HEK293 (cell line): ENCODE data around the gene EGR2.

Experiments
- CTCF ChIA-PET: fragments of 350-600 bp; formaldehyde crosslinking; extraction: SDS; loops from one replicate; lab custom pipeline; 2021; ENCODE audit warnings: antibody characterized with exemption; lab: Yijun Ruan, JAX
- POLR2A ChIA-PET: fragments of 300-600 bp; formaldehyde crosslinking; extraction: SDS; loops from one replicate; lab custom pipeline; 2020; ENCODE audit warnings: antibody characterized with exemption, inconsistent platforms; lab: Yijun Ruan, JAX
- H3K27ac ChIP-seq: fragments of 200-500 bp; sonication (Bioruptor generic); 2 replicates; pipeline ENCODE4 v1.5.1; 2014; ENCODE audit warnings: low read depth, low read length, control low read depth, inconsistent platforms; ENCODE audit errors: extremely low read depth
- H3K36me3 ChIP-seq, 2 experiments: fragments of 200-500 bp in 1 of 2; sonication (Bioruptor generic) in 1 of 2; 1 replicate in 1 of 2; 2 replicates in 1 of 2; pipeline ENCODE4 v1.5.1; 2014 to 2017; ENCODE audit warnings: inconsistent platforms in 2 of 2, low read length in 2 of 2; ENCODE audit not compliant: control insufficient read depth in 2 of 2, insufficient read depth in 1 of 2
- H3K4me1 ChIP-seq: fragments of 200-500 bp; sonication (Bioruptor generic); 2 replicates; pipeline ENCODE4 v1.5.1; 2014; ENCODE audit warnings: mild to moderate bottlenecking, low read length, inconsistent platforms; ENCODE audit not compliant: control insufficient read depth, insufficient read depth
- H3K4me3 ChIP-seq: 2 replicates; pipeline ENCODE4 v1.5.1; 2011; ENCODE audit warnings: low read depth, mild to moderate bottlenecking, control low read depth, low read length, moderate library complexity
- H3K9me3 ChIP-seq: fragments of 200-500 bp; sonication (Bioruptor generic); 2 replicates; pipeline ENCODE4 v1.5.1; 2014; ENCODE audit warnings: low read depth, low read length, inconsistent platforms; ENCODE audit not compliant: control insufficient read depth, insufficient read depth
- AEBP2 ChIP-seq: fragments of 450-650 bp; formaldehyde crosslinking; IDR thresholded peaks from 2 replicates; pipeline ENCODE4 v1.5.1; 2016; ENCODE audit warnings: missing biosample characterization, missing genetic modification characterization, borderline replicate concordance
- GLI4 ChIP-seq: fragments of 450-650 bp; formaldehyde crosslinking; IDR thresholded peaks from 2 replicates; pipeline ENCODE4 v1.5.1; 2016; ENCODE audit warnings: missing biosample characterization, missing genetic modification characterization
- REPIN1 ChIP-seq: fragments of 450-650 bp; formaldehyde crosslinking; IDR thresholded peaks from 2 replicates; pipeline ENCODE4 v1.5.1; 2017; ENCODE audit warnings: missing biosample characterization, missing genetic modification characterization, low read depth
- SP3 ChIP-seq: fragments of 450-650 bp; formaldehyde crosslinking; IDR thresholded peaks from 2 replicates; pipeline ENCODE4 v1.5.1; 2016; ENCODE audit warnings: missing biosample characterization, missing genetic modification characterization
- YY2 ChIP-seq: fragments of 450-650 bp; formaldehyde crosslinking; IDR thresholded peaks from 2 replicates; pipeline ENCODE4 v1.5.1; 2016; ENCODE audit warnings: missing biosample characterization, missing genetic modification characterization
- ZBTB17 ChIP-seq: fragments of 450-650 bp; formaldehyde crosslinking; IDR thresholded peaks from 2 replicates; pipeline ENCODE4 v1.5.1; 2016; ENCODE audit warnings: missing biosample characterization, missing genetic modification characterization
- ZFP37 ChIP-seq: fragments of 450-650 bp; formaldehyde crosslinking; IDR thresholded peaks from 2 replicates; pipeline ENCODE4 v1.5.1; 2016; ENCODE audit warnings: missing biosample characterization, missing genetic modification characterization
- ZNF10 ChIP-seq: fragments of 450-650 bp; formaldehyde crosslinking; IDR thresholded peaks from 2 replicates; pipeline ENCODE4 v1.5.1; 2017; ENCODE audit warnings: missing biosample characterization, missing genetic modification characterization
- ZNF132 ChIP-seq: fragments of 450-650 bp; formaldehyde crosslinking; IDR thresholded peaks from 2 replicates; pipeline ENCODE4 v1.5.1; 2017; ENCODE audit warnings: missing biosample characterization, missing genetic modification characterization, borderline replicate concordance
- ZNF184 ChIP-seq: fragments of 450-650 bp; IDR thresholded peaks from 2 replicates; pipeline ENCODE4 v1.5.1; 2018; ENCODE audit warnings: missing biosample characterization, mild to moderate bottlenecking, missing genetic modification characterization
- ZNF341 ChIP-seq: fragments of 450-650 bp; formaldehyde crosslinking; IDR thresholded peaks from 2 replicates; pipeline ENCODE4; 2016; ENCODE audit warnings: low read depth, missing biosample characterization, missing genetic modification characterization
- ZNF449 ChIP-seq: fragments of 450-650 bp; formaldehyde crosslinking; IDR thresholded peaks from 2 replicates; pipeline ENCODE4 v1.5.1; 2017; ENCODE audit warnings: missing biosample characterization, mild to moderate bottlenecking, missing genetic modification characterization, moderate library complexity
- ZNF473 ChIP-seq: fragments of 450-650 bp; formaldehyde crosslinking; IDR thresholded peaks from 2 replicates; pipeline ENCODE4 v1.5.1; 2017; ENCODE audit warnings: missing biosample characterization, missing genetic modification characterization
- ZNF776 ChIP-seq: fragments of 450-650 bp; formaldehyde crosslinking; IDR thresholded peaks from 2 replicates; pipeline ENCODE4 v1.5.0; 2017; ENCODE audit warnings: missing biosample characterization, missing genetic modification characterization, borderline replicate concordance
- TF ChIP-seq, protein P1 (sequence below): fragments of 450-650 bp; formaldehyde crosslinking; IDR thresholded peaks from 2 replicates; pipeline ENCODE4 v1.5.1; 2016; ENCODE audit warnings: missing biosample characterization, missing genetic modification characterization
- TF ChIP-seq, protein P2 (sequence below): fragments of 450-650 bp; formaldehyde crosslinking; IDR thresholded peaks from 2 replicates; pipeline ENCODE4 v1.5.1; 2017; ENCODE audit warnings: missing biosample characterization, missing genetic modification characterization

The EGR2 gene

GRCh38 chr10:62843600-62843999 is 27.4 kb upstream of the EGR2 start:
- no peak for TF ChIP-seq ZNF776
- TF ChIP-seq ZBTB17 (tag by site-specific recombination) = peak; percentile 97
- TF ChIP-seq, all 188 proteins: peak for 1
- no peak overlapping the region for H3K27ac ChIP-seq
- H3K36me3 ChIP-seq = no peaks in the 10 kb centered on the region
- H3K4me3 ChIP-seq = no peak overlapping the region
- no peaks in the 10 kb centered on the region for H3K9me3 ChIP-seq
- CTCF ChIA-PET = interaction anchor here (1.2 kb wide), 1 partner anchor 8 kb away, joined by 3 read pairs; no protein-coding TSS in a partner anchor
- POLR2A ChIA-PET = no interaction called here
- no peaks in the 10 kb centered on the region for H3K4me1 ChIP-seq

GRCh38 chr10:62842983-62843382 is 26.8 kb upstream of the EGR2 start:
- CTCF ChIA-PET = interaction anchor here (0.6 to 1.2 kb wide), 2 partner anchors 8 to 367 kb away, joined by 3 read pairs; no protein-coding TSS in a partner anchor

GRCh38 chr10:62839590-62839989 is 23.4 kb upstream of the EGR2 start:
- TF ChIP-seq ZNF184 (tag by site-specific recombination) (no peak), YY2 (tag by site-specific recombination) (no peak)
- POLR2A ChIA-PET = no interaction called here

More at GRCh38 chr10:62842983-62843382, 26.8 kb upstream of the EGR2 start:
- TF ChIP-seq GLI4 (tag by site-specific recombination) (no peak), AEBP2 (tag by site-specific recombination) (no peak)
- TF ChIP-seq, protein P1, sequence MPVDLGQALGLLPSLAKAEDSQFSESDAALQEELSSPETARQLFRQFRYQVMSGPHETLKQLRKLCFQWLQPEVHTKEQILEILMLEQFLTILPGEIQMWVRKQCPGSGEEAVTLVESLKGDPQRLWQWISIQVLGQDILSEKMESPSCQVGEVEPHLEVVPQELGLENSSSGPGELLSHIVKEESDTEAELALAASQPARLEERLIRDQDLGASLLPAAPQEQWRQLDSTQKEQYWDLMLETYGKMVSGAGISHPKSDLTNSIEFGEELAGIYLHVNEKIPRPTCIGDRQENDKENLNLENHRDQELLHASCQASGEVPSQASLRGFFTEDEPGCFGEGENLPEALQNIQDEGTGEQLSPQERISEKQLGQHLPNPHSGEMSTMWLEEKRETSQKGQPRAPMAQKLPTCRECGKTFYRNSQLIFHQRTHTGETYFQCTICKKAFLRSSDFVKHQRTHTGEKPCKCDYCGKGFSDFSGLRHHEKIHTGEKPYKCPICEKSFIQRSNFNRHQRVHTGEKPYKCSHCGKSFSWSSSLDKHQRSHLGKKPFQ (tag by site-specific recombination) = no peak
- Histone ChIP-seq H3K27ac (no peak overlapping the region), H3K9me3 (no peaks in the 10 kb centered on the region), H3K36me3 (no peaks in the 10 kb centered on the region), H3K4me1 (no peaks in the 10 kb centered on the region), H3K4me3 (no peak overlapping the region)
- POLR2A ChIA-PET = no interaction called here

GRCh38 chr10:62831346-62831745 is 15.2 kb upstream of the EGR2 start:
- TF ChIP-seq ZNF449 (tag by site-specific recombination) (no peak), ZNF473 (tag by site-specific recombination) (no peak), ZNF132 (tag by site-specific recombination) (no peak), ZFP37 (tag by site-specific recombination) (no peak), ZNF341 (tag by site-specific recombination) (no peak), ZNF10 (tag by site-specific recombination) (no peak), YY2 (tag by site-specific recombination) (no peak), SP3 (no peak), REPIN1 (no peak)
- TF ChIP-seq, protein P2, sequence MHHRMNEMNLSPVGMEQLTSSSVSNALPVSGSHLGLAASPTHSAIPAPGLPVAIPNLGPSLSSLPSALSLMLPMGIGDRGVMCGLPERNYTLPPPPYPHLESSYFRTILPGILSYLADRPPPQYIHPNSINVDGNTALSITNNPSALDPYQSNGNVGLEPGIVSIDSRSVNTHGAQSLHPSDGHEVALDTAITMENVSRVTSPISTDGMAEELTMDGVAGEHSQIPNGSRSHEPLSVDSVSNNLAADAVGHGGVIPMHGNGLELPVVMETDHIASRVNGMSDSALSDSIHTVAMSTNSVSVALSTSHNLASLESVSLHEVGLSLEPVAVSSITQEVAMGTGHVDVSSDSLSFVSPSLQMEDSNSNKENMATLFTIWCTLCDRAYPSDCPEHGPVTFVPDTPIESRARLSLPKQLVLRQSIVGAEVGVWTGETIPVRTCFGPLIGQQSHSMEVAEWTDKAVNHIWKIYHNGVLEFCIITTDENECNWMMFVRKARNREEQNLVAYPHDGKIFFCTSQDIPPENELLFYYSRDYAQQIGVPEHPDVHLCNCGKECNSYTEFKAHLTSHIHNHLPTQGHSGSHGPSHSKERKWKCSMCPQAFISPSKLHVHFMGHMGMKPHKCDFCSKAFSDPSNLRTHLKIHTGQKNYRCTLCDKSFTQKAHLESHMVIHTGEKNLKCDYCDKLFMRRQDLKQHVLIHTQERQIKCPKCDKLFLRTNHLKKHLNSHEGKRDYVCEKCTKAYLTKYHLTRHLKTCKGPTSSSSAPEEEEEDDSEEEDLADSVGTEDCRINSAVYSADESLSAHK (tag by site-specific recombination) = no peak
- TF ChIP-seq, all 188 proteins: peak for 0
- H3K4me1 ChIP-seq = no peaks in the 10 kb centered on the region
- H3K27ac ChIP-seq = no peak overlapping the region
- no peaks in the 10 kb centered on the region for H3K9me3 ChIP-seq
- H3K4me3 ChIP-seq = no peak overlapping the region
- no peaks in the 10 kb centered on the region for H3K36me3 ChIP-seq
- CTCF ChIA-PET = no interaction called here
- POLR2A ChIA-PET = interaction anchor here (1.5 kb wide), 1 partner anchor 27 kb away, joined by 3 read pairs; the partner anchor contains the start of gene ADO

More at GRCh38 chr10:62839590-62839989, 23.4 kb upstream of the EGR2 start:
- no peak overlapping the region for H3K27ac ChIP-seq
- H3K4me1 ChIP-seq = no peaks in the 10 kb centered on the region
- CTCF ChIA-PET = interaction anchor here (0.6 kb wide), 1 partner anchor 192 kb away, joined by 3 read pairs; no protein-coding TSS in a partner anchor
- no peak overlapping the region for H3K4me3 ChIP-seq
- no peaks in the 10 kb centered on the region for H3K36me3 ChIP-seq
- no peaks in the 10 kb centered on the region for H3K9me3 ChIP-seq
